HG03520 (cell line): ENCODE results near the gene TRIO.

ENCODE experiments used
- ATAC-seq: cut with Tn5 transposase; IDR thresholded peaks from one replicate; pipeline ENCODE4 v1.9.1; 2021; ENCODE audit warnings: mild to moderate bottlenecking, moderate library complexity; ENCODE audit not compliant: unreplicated experiment

The TRIO gene

DNA sequence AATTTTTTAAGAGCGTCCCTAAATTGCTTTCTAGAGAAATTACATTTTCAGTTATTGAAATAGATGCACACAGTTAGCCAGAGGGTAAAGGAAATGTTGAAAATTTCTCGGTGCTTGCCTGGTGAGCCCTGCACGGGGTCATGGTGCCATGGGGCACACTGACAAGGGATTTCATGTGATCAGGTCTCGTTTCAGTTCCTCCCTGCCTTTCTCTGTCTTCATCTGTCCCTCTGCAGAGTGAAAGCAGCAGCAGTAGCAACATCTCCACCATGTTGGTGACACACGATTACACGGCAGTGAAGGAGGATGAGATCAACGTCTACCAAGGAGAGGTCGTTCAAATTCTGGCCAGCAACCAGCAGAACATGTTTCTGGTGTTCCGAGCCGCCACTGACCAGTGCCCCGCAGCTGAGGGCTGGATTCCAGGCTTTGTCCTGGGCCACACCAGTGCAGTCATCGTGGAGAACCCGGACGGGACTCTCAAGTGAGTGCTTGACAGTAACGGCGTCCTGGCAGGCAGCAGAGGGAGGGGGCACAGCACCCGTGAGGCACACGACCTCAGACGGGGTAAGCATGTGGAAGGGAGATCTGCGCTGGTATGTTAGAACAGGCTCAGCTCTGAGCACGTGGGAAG is 349.3 kb downstream of the TRIO start:
- no peak for ATAC-seq

DNA sequence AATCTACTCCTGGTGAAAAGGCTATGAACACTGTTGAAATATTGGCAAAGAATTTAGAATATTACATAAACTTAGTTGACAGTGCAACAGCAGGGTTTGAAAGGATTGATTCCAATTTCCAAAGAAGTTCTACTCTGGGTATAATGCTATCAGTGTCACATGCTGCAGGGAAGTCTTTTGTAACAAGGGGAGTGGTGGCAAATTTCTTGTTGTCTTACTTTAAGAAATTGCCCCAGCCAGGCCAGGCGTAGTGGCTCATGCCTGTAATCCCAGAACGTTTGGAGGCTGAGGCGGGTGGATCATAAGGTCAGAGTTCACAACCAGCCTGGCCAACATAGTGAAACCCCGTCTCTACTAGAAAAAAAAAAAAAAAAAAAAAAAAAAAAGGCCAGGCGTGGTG is 352.2 kb downstream of the TRIO start:
- ATAC-seq, result no peak

DNA sequence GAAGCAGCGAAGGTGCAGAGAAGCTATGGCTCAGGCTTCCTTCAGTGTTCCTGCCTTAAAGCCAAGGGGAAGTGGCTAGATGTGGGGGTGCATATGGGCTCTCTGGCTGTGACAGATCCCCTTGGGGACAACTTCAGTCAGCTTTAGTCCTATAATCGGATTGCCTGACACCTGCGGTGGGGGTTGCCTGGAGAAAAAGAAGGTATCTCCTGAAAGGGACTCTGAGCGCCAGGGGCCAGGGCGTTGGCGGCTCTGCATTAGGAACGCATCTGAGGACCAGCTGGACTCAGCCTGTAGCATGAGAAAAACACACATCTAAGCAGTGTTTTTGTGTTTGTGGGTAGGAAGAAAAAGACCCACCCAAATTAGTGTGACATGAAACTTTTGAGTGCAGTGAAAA is 354.2 kb downstream of the TRIO start:
- no peak for ATAC-seq

DNA sequence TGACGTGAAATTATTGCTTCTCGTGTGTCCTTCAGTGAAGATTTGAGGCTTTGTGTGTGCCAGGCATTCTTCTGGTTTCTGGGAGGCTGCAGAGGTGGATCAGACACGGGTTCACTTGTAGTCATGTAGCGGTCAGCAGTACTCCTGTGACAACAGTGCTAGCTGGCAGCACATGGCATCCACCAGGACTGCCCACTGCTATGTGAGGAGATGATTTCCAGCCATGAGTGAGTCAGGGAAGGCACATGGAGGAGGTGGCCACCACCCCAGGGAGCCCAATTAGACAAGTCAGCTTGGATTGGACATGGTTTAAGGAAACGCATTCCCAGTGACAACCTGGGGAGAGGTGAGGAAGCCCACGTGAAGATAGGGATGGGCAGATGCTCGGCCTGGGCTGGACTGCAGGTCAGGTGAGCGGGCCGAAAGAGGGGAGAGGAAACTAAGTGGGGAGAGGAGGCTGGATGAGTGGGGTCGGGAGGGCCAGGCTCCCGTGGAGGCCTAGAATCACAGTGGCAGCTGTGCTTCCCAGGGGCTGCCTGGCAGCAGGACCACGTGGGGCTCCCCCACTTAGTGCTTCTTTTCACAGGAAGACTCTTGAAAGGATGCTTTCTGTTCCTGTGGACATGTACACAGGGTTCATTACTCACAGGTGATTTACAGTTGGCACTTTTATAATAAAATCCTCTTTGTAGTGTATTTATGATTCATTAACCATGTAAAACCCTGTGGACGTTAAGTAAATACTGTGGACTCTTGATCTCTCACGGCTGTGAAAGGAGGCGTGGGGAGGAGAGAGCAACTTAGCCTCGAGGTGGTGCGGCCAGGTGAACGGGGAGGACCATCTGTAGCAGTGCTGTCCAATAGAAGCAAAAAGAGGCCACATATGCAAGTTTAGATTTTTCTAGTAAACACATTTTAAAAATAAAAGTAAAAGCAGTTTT is 358.5 kb downstream of the TRIO start:
- no peak for ATAC-seq

DNA sequence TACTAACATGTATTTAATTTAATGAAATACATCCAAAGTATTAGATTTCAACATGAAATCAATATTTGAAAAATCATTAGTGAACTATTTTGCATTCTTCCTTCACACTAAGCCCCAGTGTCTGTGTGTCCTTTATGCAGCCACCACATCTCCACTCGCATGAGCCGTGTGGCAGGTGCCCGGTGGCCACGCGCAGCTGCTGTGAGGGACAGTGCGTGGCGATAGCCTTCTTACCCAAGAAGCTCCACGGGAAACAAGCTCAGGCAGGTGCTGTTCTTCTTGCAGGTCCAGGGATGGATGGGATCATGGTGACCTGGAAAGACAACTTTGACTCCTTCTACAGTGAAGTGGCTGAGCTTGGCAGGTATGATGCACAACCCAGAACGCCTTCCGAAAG is 359.1 kb downstream of the TRIO start:
- ATAC-seq, result no peak

DNA sequence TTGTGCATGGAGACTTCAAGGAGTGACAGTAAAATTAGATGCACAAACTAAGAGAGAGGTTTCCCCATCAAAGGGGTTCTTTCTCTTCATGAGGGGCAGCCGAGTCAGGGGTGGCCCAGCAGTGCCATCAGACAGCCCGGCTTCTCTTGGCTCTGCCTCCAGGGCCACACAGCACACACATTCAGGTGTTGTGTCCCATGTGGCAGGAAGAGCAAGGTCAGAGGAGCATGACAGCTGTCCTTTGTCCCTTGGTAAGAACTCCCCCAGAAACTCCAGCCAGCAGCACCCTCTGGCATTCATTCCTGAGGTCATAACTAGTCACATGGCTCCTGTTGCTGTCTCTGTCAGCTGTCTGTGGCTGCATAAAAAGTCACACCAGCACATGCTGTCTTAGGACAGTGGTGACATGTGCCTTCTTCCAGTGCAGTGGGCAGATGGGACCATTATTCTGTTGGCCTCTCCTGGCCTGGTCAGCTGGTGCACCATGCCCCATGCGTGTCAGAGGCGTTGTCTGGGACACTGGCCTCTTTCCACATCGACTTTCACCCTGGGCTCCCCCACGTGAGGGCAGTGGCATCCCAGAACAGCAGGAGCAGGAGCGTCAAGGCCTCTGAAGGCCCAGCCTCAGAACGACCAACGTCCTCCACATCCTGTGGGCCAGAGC is 360.0 kb downstream of the TRIO start:
- no peak for ATAC-seq

DNA sequence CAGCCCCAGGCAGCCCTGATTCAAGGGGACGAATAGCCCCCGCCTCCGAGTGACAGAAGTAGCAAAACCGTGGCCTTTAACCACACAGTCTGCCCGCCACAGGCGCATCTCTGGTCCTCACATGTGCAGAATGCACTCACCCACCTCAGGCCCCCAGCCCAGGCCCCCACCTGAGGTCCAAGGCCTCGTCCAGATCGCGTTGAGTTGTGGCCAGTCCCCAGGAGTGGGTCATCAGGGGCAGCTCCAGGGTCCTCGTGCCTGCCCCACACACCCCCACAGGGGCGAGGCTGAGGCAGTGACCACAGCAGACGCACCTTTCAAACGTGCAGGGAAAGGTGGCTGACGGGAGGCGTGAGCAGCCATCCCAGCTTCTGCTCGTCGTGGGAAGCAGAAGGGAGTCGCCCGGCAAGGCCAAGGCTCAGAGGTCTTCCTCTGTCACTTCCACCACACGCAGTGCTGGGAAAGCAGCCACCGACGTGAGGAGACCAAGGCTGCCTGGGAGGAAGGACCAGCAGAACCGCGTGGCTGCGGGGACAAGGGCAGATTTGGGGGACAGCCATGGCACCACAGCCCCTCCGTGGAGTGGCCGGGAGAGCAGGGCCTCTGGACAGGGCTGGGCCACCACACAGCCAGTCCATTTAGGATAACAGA is 360.7 kb downstream of the TRIO start:
- ATAC-seq, result no peak

DNA sequence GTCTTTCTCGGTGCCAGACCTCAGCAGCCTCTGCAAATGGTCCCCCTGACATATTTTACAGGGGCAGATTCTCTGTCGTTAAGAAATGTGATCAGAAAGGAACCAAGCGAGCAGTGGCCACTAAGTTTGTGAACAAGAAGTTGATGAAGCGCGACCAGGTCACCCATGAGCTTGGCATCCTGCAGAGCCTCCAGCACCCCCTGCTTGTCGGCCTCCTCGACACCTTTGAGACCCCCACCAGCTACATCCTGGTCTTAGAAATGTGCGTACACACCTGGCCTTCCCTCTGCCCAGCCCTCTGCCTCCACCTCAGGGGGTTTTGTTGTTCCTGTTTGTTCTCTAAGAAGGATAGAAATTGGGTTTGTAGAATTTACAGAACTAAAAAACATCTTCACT is 361.2 kb downstream of the TRIO start:
- ATAC-seq, result no peak

DNA sequence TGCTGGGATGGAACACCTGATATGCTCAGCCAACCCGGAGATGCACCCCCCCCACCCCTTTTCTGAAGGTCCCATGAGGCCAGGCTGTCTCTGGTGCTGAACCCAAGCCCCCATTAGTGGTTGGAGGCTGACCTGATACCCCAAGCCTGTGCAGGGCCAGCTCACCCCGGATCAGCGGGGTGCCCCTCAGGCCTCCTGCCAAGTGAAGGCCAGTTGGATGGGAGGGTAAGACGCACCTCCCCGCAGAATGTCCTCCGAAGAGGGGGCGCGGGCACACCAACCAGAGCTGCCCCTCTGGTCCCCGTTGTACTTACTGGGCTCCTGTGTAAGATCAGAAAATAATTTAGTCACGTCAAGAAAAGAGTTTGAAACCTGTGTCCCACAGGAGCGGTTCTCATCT is 361.7 kb downstream of the TRIO start:
- ATAC-seq, result no peak

DNA sequence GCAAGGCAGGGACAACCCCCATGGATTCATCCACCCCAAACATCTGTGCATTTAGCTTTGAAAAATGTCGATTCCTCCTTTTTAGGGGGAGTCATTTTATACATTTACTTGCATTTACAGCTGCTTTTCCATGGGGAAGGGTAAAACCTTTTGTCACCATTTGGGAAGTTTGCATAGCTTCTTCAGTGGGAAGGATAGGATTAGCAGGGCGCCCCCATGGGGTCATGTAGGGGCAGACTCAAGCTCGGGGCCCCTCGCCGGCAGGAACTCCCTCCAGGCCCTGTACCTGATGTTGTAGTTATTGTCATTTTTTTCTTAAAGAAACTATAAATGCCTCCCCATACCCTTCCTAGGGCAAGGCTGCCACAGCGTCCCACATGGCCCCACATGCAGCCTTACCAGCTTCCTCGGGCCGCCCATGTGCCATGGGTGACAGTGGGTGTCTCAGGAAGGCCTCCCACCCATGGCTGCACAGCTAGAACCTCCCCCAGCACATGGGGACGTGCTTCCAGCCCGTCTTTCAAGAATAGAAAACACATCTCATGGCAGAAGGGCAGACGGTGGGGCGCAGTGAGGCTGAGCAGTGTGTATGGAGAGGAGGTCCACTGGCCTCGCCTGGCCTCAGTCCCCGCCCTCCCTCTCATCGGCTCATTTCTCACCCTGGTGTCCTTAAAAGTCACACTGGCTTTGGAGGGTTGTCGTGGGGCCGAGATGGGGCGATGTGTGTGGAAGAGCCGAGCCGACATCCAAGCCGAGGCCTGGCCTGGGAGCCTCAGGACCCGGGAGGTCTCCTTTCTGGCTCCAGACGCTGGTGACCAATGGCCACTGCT is 362.4 kb downstream of the TRIO start:
- ATAC-seq, result no peak

DNA sequence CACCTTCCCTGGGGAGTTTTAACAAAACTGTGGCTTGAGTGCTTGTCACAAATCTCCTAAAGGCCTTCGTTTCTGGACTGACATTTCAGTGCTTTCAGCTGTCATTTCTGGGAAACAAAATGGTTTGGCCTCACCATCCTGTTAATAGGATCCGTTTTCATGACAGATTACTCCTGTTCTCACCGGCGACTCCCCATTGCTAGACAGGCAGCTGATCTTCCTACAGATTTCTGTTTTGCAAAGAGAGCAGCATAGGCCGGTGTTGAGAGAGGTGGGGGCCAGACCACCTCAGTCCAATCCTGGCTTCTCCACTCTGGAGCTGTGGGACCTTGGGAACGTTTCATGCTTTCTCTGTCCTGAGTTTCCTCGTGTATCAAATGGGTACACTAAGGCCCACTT is 363.0 kb downstream of the TRIO start:
- no peak for ATAC-seq

DNA sequence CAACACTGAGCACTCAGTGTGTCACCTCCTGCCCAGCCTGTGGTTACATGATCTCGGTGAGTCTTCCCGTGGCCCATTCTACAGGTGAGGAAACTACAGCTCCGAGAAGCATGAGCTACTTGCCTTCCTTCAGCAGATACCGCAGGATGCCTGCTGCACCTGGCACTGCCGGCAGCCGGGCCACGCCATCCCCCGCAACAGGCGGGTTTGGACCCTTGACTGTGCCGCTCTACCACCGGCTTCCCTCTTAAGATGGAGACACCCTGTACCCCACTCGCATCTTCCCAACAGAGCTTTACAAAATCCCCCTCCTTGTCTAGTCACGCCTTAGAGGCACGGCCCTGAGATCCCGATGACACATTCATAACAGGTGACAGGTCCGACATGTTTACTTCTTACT is 363.5 kb downstream of the TRIO start:
- ATAC-seq, result no peak

DNA sequence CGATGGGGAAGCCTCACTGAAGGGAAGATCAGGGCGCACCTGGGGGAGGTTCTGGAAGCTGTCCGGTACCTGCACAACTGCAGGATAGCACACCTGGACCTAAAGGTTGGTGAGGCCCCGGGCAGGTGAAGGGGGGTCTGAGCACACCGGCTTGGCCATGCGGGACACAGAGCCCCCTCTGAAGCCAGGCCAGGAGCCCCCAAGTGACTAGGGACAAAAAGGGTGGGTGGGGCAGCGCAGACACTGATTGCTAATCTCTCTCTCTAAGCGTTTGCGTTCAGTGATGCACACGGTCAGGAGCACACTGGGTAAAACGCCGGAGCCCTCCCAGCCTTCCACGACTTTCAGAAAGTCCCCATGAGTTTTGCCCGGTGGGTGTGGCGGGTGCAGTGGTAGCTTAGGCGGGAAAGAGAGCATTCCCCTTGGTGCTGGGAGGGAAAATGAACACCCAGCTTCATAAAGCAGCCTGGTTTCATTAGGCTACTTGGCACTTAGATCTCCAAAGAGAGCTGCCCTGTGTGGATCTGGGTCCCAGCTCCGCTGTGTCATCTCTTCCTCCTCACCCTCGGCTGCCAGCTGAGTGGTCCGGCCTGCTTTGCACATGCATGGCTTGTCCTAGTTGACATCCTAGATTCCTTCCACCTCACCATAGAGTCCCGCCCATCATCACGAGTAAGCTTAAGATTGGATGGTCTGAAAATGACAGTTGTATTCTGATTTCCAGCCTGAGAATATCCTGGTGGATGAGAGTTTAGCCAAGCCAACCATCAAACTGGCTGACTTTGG is 364.2 kb downstream of the TRIO start:
- no peak for ATAC-seq

DNA sequence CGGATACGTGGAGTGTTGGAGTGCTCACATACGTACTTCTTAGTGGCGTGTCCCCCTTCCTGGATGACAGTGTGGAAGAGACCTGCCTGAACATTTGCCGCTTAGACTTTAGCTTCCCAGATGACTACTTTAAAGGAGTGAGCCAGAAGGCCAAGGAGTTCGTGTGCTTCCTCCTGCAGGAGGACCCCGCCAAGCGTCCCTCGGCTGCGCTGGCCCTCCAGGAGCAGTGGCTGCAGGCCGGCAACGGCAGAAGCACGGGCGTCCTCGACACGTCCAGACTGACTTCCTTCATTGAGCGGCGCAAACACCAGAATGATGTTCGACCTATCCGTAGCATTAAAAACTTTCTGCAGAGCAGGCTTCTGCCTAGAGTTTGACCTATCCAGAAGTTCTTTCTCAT is 364.9 kb downstream of the TRIO start:
- no peak for ATAC-seq

DNA sequence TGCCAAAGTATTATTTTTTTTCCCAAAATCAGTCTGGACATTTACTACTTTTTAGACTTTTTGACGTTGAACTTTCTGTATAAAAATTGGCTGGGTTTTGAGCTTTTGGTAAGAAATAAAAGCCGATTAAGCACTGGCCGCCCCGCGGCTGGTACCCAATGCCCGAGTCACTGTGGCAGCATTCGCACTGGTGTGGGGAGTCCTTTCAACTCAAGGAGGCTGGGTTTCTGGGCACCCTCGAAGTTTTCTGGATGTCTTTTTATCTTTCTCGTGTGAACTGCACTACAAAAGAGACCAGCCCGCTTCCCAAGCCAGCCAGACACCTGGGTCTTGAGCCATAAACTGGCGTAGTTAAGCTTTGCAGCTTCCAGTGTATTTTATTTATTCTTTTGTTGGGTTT is 366.4 kb downstream of the TRIO start:
- ATAC-seq, result no peak

DNA sequence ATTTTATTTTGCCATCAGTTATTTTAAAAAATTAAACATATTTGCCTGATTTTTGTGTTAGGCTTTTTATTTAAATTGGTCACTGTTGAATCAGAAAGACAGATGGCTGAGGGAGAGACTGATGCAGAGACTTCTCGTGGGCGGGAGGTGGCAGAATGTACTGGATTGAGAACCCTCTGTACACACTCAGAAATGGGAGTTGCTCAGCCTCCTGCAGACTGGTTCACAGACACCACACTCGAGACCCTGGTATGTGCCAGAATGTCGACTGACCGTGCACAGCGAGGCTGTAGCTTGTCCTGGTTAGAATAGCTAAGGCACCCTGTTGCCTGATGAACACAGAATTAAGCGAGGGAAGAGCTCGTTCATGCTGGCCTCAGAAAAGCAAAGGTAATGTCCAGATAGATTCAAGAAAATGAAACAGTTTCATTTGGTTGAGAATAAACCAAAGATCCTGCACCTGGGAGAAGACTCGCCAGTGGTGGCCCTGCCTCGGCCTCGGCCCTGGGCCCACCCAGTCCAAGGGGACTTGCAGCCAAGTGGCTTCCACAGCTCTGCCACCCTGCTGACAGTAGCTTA is 367.1 kb downstream of the TRIO start:
- no peak for ATAC-seq

DNA sequence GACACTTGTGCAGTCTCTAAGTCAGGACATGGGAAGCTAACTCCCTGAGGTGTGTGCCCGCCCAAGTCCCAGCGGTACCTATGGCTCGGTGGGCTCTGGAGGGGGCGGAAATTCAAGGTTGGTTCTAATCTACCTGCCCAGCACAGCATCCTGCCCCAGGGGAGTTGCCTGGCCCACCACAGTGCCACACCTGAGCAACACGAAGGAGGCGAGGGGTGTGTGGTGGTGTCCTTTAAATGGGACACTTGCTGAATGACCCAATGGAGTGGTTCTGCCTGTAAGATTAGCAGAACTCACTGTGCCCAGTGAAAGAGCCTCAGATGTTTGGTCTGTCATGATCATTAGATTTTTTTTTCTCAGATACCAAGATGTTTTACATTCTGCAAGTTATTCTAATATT is 367.7 kb downstream of the TRIO start:
- no peak for ATAC-seq

DNA sequence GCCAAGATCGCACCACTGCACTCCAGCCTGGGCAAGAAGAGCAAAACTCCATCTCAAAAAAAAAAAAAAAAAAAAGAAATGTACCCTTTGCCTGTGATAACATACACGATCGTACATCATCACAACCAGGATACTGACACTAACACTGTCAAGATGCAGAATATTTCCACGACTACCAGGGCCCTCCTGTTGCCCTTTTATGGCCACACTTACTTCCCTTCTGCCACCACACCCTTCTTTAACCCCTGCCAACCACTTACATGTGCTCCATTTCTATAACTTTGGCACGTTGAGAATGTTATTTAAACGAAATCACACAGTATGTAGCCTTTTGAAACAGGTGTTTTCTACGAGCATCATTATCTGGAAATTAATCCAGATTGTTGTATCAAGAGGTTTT is 369.4 kb downstream of the TRIO start:
- ATAC-seq, result no peak

DNA sequence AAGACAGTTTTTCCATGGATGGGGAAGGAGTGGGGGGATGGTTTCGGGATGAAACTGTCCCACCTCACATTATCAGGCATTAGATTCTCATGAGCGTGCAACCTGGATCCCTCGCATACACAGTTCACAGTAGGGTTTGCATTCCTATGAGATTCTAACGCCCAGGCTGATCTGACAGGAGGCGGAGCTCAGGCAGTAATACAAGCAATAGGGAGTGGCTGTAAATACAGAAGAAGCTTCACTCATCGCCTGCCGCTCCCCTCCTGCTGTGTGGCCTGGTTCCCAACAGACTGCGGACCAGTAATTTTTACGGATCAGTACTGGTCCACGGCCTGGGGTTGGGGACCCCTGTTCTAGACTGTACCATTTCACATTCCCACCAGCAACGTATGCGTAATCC is 370.1 kb downstream of the TRIO start:
- no peak for ATAC-seq
